IMR-90 (cell line): ENCODE measurements around the gene G6PC2. TPM values are rescaled to one million over a fixed set of nuclear protein-coding genes. Genes with fewer than 3 reads are reported as not detected.

Experiments
- ATAC-seq: fragments of 200-7000 bp; cut with Tn5 transposase; 2 replicates; pipeline ENCODE4 v1.9.1; 2020; ENCODE audit warnings: low read depth, mild to moderate bottlenecking, moderate library complexity
- BruUV-seq: library from RNA; stranded (reverse); fragments of 400-500 nt; replicated peaks from 2 replicates; lab custom pipeline; 2021; lab: Mats Ljungman, UMichigan
- CTCF ChIA-PET: fragments of 300-600 bp; formaldehyde crosslinking; extraction: SDS; loops from one replicate; lab custom pipeline; 2021; ENCODE audit warnings: antibody characterized with exemption; lab: Yijun Ruan, JAX
- POLR2A ChIA-PET: fragments of 300-600 bp; sonication (Branson Sonifier 250); formaldehyde crosslinking; loops from one replicate; lab custom pipeline; 2022; ENCODE audit warnings: antibody characterized with exemption; ENCODE audit not compliant: unreplicated experiment; lab: Charles Lee
- DNase-seq: peaks from one replicate; pipeline ENCODE4 v3.0.0; 2013
- H2AFZ ChIP-seq: replicated peaks from 2 replicates; pipeline ENCODE3; 2013; ENCODE audit warnings: low read length, mild to moderate bottlenecking; ENCODE audit not compliant: poor library complexity
- H2AK5ac ChIP-seq: 2 replicates; pipeline ENCODE4 v1.6.1; 2013; ENCODE audit warnings: low read depth, low read length, inconsistent platforms
- H2AK9ac ChIP-seq: replicated peaks from 2 replicates; pipeline ENCODE3; 2013; ENCODE audit warnings: mild to moderate bottlenecking, low read depth, low read length, moderate library complexity; ENCODE audit not compliant: poor library complexity
- H2BK120ac ChIP-seq: 2 replicates; pipeline ENCODE4 v1.6.1; 2013; ENCODE audit warnings: low read depth, low read length, inconsistent platforms
- H2BK15ac ChIP-seq: 3 replicates; pipeline ENCODE4 v1.6.1; 2013; ENCODE audit warnings: low read depth, low read length, inconsistent platforms
- H2BK20ac ChIP-seq: 2 replicates; pipeline ENCODE4 v1.6.1; 2013; ENCODE audit warnings: low read depth, mild to moderate bottlenecking, inconsistent platforms, low read length, moderate library complexity
- H2BK5ac ChIP-seq: 2 replicates; pipeline ENCODE4 v1.6.1; 2013; ENCODE audit warnings: mild to moderate bottlenecking, low read depth, low read length, inconsistent platforms; ENCODE audit not compliant: poor library complexity, severe bottlenecking
- H3K14ac ChIP-seq: replicated peaks from 2 replicates; pipeline ENCODE4 v1.6.1; 2013; ENCODE audit warnings: low read depth, low read length, inconsistent platforms
- H3K18ac ChIP-seq: 2 replicates; pipeline ENCODE4 v1.6.1; 2013; ENCODE audit warnings: low read depth, low read length, control low read depth
- H3K23ac ChIP-seq: 2 replicates; pipeline ENCODE4 v1.6.1; 2013; ENCODE audit warnings: low read depth, low read length, inconsistent platforms
- H3K27ac ChIP-seq: 2 replicates; pipeline ENCODE4 v1.5.1; 2013; ENCODE audit warnings: mild to moderate bottlenecking, control low read depth, low read length; ENCODE audit not compliant: insufficient read depth
- H3K27me3 ChIP-seq: 2 replicates; pipeline ENCODE4 v1.6.1; 2013; ENCODE audit warnings: low read length; ENCODE audit not compliant: control insufficient read depth, insufficient read depth
- H3K36me3 ChIP-seq: 2 replicates; pipeline ENCODE4 v1.6.1; 2013; ENCODE audit warnings: low read length, mixed read lengths; ENCODE audit not compliant: control insufficient read depth, insufficient read depth
- H3K4ac ChIP-seq: 2 replicates; pipeline ENCODE4 v1.6.1; 2013; ENCODE audit warnings: low read depth, low read length, inconsistent platforms
- H3K4me1 ChIP-seq: 2 replicates; pipeline ENCODE4 v1.6.1; 2013; ENCODE audit warnings: low read length, mixed read lengths; ENCODE audit not compliant: control insufficient read depth, insufficient read depth
- H3K4me2 ChIP-seq: 2 replicates; pipeline ENCODE4 v1.6.1; 2013; ENCODE audit warnings: low read depth, mild to moderate bottlenecking, control low read depth, low read length, moderate library complexity
- H3K4me3 ChIP-seq: 2 replicates; pipeline ENCODE4 v1.5.1; 2013; ENCODE audit warnings: low read depth, mild to moderate bottlenecking, control low read depth, low read length, moderate library complexity; ENCODE audit not compliant: insufficient read depth
- H3K56ac ChIP-seq: 2 replicates; pipeline ENCODE4 v1.6.1; 2013; ENCODE audit warnings: low read length, inconsistent platforms; ENCODE audit not compliant: insufficient read depth; ENCODE audit errors: extremely low read depth
- H3K79me1 ChIP-seq, 2 experiments: 2 replicates each; pipeline ENCODE4 v1.6.1; 2013; ENCODE audit warnings: low read length in 2 of 2, inconsistent platforms in 1 of 2, low read depth in 1 of 2
- H3K9ac ChIP-seq: 2 replicates; pipeline ENCODE4 v1.6.1; 2013; ENCODE audit warnings: low read depth, low read length, control low read depth
- H3K9me1 ChIP-seq: 2 replicates; pipeline ENCODE4 v1.6.1; 2013; ENCODE audit warnings: low read length, inconsistent platforms; ENCODE audit not compliant: insufficient read depth
- H3K9me3 ChIP-seq: 2 replicates; pipeline ENCODE4 v1.6.1; 2013; ENCODE audit warnings: low read length; ENCODE audit not compliant: control insufficient read depth, insufficient read depth
- H4K20me1 ChIP-seq: 2 replicates; pipeline ENCODE4 v1.6.1; 2013; ENCODE audit warnings: low read length, inconsistent platforms; ENCODE audit not compliant: insufficient read depth
- H4K5ac ChIP-seq: 2 replicates; pipeline ENCODE4 v1.6.1; 2013; ENCODE audit warnings: mild to moderate bottlenecking, low read depth, low read length, control low read depth
- H4K8ac ChIP-seq, 2 experiments: 2 replicates each; pipeline ENCODE4 v1.6.1; 2013; ENCODE audit warnings: low read depth in 2 of 2, low read length in 2 of 2, control low read depth in 1 of 2, inconsistent platforms in 1 of 2
- H4K91ac ChIP-seq: 2 replicates; pipeline ENCODE4 v1.6.1; 2013; ENCODE audit warnings: low read depth, low read length, inconsistent platforms; ENCODE audit not compliant: insufficient read depth
- BHLHE40 ChIP-seq: fragments of 150-350 bp; IDR thresholded peaks from 2 replicates; pipeline ENCODE4 v1.6.1; 2016; ENCODE audit warnings: mild to moderate bottlenecking, low read depth, low read length
- CEBPB ChIP-seq: IDR thresholded peaks from 2 replicates; pipeline ENCODE4 v1.6.1; 2012; ENCODE audit warnings: low read depth, low read length, improper control_type of control experiment
- CHD1 ChIP-seq: IDR thresholded peaks from 2 replicates; pipeline ENCODE4 v1.6.1; 2012; ENCODE audit warnings: low read depth, low read length, improper control_type of control experiment
- CTCF ChIP-seq: conservative IDR thresholded peaks from 2 replicates; pipeline ENCODE4 v1.5.1; 2012; ENCODE audit warnings: mild to moderate bottlenecking, low read depth, low read length, improper control_type of control experiment
- ELK1 ChIP-seq: fragments of 150-350 bp; IDR thresholded peaks from 2 replicates; pipeline ENCODE4 v1.6.1; 2016; ENCODE audit warnings: low read depth, mild to moderate bottlenecking, low read length, moderate library complexity, borderline replicate concordance
- FOS ChIP-seq: fragments of 150-350 bp; IDR thresholded peaks from 2 replicates; pipeline ENCODE4 v1.6.1; 2016; ENCODE audit warnings: low read depth, low read length
- MAFK ChIP-seq: IDR thresholded peaks from 2 replicates; pipeline ENCODE4 v1.6.1; 2012; ENCODE audit warnings: low read depth, low read length, improper control_type of control experiment
- MAZ ChIP-seq: IDR thresholded peaks from 2 replicates; pipeline ENCODE4 v1.6.1; 2012; ENCODE audit warnings: low read depth, mild to moderate bottlenecking, low read length, improper control_type of control experiment, moderate library complexity, borderline replicate concordance
- NFE2L2 ChIP-seq: fragments of 150-350 bp; IDR thresholded peaks from 2 replicates; pipeline ENCODE4 v1.6.1; 2016; ENCODE audit warnings: low read depth, mild to moderate bottlenecking, low read length
- POLR2A ChIP-seq: IDR thresholded peaks from 2 replicates; pipeline ENCODE4 v1.6.1; 2012; ENCODE audit warnings: mild to moderate bottlenecking, low read depth, low read length
- RAD21 ChIP-seq: IDR thresholded peaks from 2 replicates; pipeline ENCODE4 v1.6.1; 2012; ENCODE audit warnings: low read length, improper control_type of control experiment
- RCOR1 ChIP-seq: IDR thresholded peaks from 2 replicates; pipeline ENCODE4 v1.6.1; 2012; ENCODE audit warnings: mild to moderate bottlenecking, low read length, improper control_type of control experiment; ENCODE audit not compliant: insufficient replicate concordance
- RFX5 ChIP-seq: IDR thresholded peaks from 2 replicates; pipeline ENCODE4 v1.8.0; 2012; ENCODE audit warnings: low read depth, mild to moderate bottlenecking, low read length, moderate library complexity
- SMC3 ChIP-seq: fragments of 150-350 bp; IDR thresholded peaks from 2 replicates; pipeline ENCODE4 v1.6.1; 2016; ENCODE audit warnings: low read depth, mild to moderate bottlenecking, antibody characterized with exemption, low read length, moderate library complexity
- USF2 ChIP-seq: fragments of 150-350 bp; IDR thresholded peaks from 2 replicates; pipeline ENCODE4 v1.6.1; 2017; ENCODE audit warnings: mild to moderate bottlenecking, antibody characterized with exemption, low read length, low read depth
- WGBS, 2 experiments: methylation state at CpG; one replicate each; pipeline versions ENCODE4 v1.1.5 to v1.1.7; 2013; ENCODE audit warnings: missing lambda C conversion rate in 2 of 2; ENCODE audit not compliant: insufficient read length in 1 of 2; ENCODE audit errors: extremely low coverage in 2 of 2; 5-methylcytosine and 5-hydroxymethylcytosine counted together
- dilution Hi-C: fragments of 300-500 bp; cut with HindIII; formaldehyde crosslinking; loops from one replicate; pipeline ENCODE4 v1.14.3; 2018; ENCODE audit warnings: low sequenced_read_pairs; ENCODE audit not compliant: unreplicated experiment
- in situ Hi-C: fragments of 300-500 bp; cut with MboI; formaldehyde crosslinking; loops from 3 replicates; pipeline ENCODE4 v1.14.3; 2019; ENCODE audit warnings: low sequenced_read_pairs, inconsistent platforms, mixed read lengths
- intact Hi-C: fragments of 100-400 bp; cut with micrococcal nuclease; formaldehyde crosslinking; loops from 2 replicates; pipeline ENCODE4 v1.10.0; 2022
- polyA plus RNA-seq, 3 experiments: library from polyadenylated mRNA; depleted of rRNA; stranded (reverse); fragments of >200 nt; gene quantifications; 2 replicates each; pipeline ENCODE4 v1.2.3, GENCODE V29; 2012; ENCODE audit warnings: low replicate concordance in 1 of 3
- total RNA-seq: library from RNA; depleted of rRNA; stranded (reverse); fragments of >200 nt; gene quantifications from 2 replicates; pipeline ENCODE4 v1.2.3, GENCODE V29; 2012

G6PC2 gene
- total and polyA plus RNA-seq, 2 of the 4 experiments (the other 2 are of a cell fraction), result not detected

- WGBS, 2 experiments, result no CpG with 5 or more reads among the region's 3 CpGs
- Histone ChIP-seq H2BK5ac (no peak overlapping the region), H3K36me3 (no peaks in the 10 kb centered on the region), H4K91ac (no peak overlapping the region), H3K9me3 (no peaks in the 10 kb centered on the region), H2AFZ (no peak overlapping the region), H2AK5ac (no peak overlapping the region), H2AK9ac (no peak overlapping the region), H3K27me3 (peaks cover 4% of the 10 kb centered on the region; the same call in 1 of the 2 replicates), H3K79me1 (no peaks in the 10 kb centered on the region), H3K4me1 (no peaks in the 10 kb centered on the region), H3K23ac (no peak overlapping the region), H3K27ac (no peak overlapping the region), H3K4me3 (no peak overlapping the region), H3K4ac (no peak overlapping the region), H3K4me2 (no peak overlapping the region), H2BK20ac (no peak overlapping the region), H3K14ac (no peak overlapping the region), H3K56ac (no peak overlapping the region), H3K9ac (no peak overlapping the region), H3K9me1 (no peaks in the 10 kb centered on the region), H4K8ac (no peak overlapping the region), H4K5ac (no peak overlapping the region), H3K18ac (no peak overlapping the region), H4K20me1 (no peaks in the 10 kb centered on the region), H2BK15ac (no peak overlapping the region), H2BK120ac (no peak overlapping the region)
- no TSS peak for BruUV-seq
- POLR2A ChIA-PET, result no interaction called here
- intact Hi-C loops (no loop called here), dilution Hi-C loops (no loop called here), in situ Hi-C loops (no loop called here)
- ATAC-seq (no peak), DNase-seq (no peak)
- CTCF ChIA-PET, result no interaction called here
- no peak for TF ChIP-seq RCOR1
- TF ChIP-seq BHLHE40, result no peak
- no peak for TF ChIP-seq MAFK
- TF ChIP-seq SMC3, result no peak
- TF ChIP-seq CHD1, result no peak
- TF ChIP-seq CEBPB, result no peak
- TF ChIP-seq CTCF, result no peak
- no peak for TF ChIP-seq MAZ
- TF ChIP-seq USF2, result no peak
- no peak for TF ChIP-seq POLR2A
- no peak for TF ChIP-seq FOS
- no peak for TF ChIP-seq ELK1
- TF ChIP-seq RFX5, result no peak
- no peak for TF ChIP-seq RAD21
- no peak for TF ChIP-seq NFE2L2
Measured at GRCh38 chr2:168928113-168928831, 27.2 kb downstream of the G6PC2 start.
